Hematopoietic multipotent progenitor cell treated with erythropoietin and hydrocortisone succinate and interleukin-3 and kit ligand, for 8 days (in vitro differentiated cells): ENCODE measurements around the gene BACH2.
A peak's percentile ranks its signal among the peaks of the same experiment; 100 is the strongest.
"Not testable (repeated sequence)": the region's sequence is repeated elsewhere in the genome, so short reads cannot be mapped to it uniquely, and the experiment has no call there.

Source experiments
- DNase-seq: peaks from one replicate; pipeline ENCODE4 v3.0.0-alpha.2; 2015

Gene BACH2

GRCh38 chr6:90119618-90120017, 177.0 kb downstream of the BACH2 start:
- no peak for DNase-seq

DNA sequence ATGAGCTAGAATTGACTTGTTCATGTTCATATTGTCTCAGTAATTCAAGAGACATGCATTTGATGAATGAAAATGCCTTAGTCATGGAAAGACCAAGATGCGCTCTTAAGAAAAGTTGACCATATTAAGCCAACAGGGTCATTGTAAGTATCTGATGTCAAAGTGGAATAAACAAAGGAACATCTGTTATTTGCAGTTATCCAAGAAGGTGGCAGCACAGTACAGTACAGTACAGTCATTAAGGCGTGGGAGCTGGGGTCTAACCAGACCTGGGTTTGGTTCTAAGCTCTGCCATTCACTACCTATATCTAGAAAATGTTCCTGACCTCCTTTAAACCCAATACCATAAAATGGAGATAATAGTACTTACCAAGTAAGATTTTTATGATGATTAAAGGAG, 178.1 kb downstream of the BACH2 start:
- peak; percentile 20 for DNase-seq

GRCh38 chr6:90118069-90118468, 178.6 kb downstream of the BACH2 start:
- DNase-seq: no peak

GRCh38 chr6:90116126-90116525, 180.5 kb downstream of the BACH2 start:
- DNase-seq: not testable (repeated sequence)

- no peak for DNase-seq
Observed at GRCh38 chr6:90113389-90113788, 183.3 kb downstream of the BACH2 start.

- DNase-seq: no peak
Observed at GRCh38 chr6:90111387-90111786, 185.3 kb downstream of the BACH2 start.

- DNase-seq: no peak
Observed at GRCh38 chr6:90110971-90111370, 185.7 kb downstream of the BACH2 start.

GRCh38 chr6:90109141-90109540, 187.5 kb downstream of the BACH2 start:
- DNase-seq: no peak

GRCh38 chr6:90107771-90108282, 188.8 kb downstream of the BACH2 start:
- no peak for DNase-seq

- no peak for DNase-seq
Observed at GRCh38 chr6:90107371-90107770, 189.3 kb downstream of the BACH2 start.

DNA sequence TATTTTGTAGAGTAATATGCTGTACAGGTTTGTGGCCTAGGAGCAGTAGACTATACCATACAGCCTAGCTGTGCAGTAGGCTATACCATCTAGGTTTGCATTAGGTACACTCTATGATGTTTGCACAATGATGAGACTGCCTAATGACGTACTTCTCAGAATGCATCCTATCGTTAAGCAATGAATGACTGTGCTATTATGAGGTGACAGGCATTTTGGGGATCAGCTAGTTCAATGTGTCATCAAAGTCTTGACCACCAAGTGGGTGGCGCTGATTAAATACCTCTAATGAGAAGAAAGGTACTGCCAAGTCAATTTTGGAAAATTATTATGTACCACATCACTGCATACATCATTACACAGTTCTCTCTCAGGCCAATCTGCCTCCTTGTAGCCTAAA, 190.2 kb downstream of the BACH2 start:
- no peak for DNase-seq

DNA sequence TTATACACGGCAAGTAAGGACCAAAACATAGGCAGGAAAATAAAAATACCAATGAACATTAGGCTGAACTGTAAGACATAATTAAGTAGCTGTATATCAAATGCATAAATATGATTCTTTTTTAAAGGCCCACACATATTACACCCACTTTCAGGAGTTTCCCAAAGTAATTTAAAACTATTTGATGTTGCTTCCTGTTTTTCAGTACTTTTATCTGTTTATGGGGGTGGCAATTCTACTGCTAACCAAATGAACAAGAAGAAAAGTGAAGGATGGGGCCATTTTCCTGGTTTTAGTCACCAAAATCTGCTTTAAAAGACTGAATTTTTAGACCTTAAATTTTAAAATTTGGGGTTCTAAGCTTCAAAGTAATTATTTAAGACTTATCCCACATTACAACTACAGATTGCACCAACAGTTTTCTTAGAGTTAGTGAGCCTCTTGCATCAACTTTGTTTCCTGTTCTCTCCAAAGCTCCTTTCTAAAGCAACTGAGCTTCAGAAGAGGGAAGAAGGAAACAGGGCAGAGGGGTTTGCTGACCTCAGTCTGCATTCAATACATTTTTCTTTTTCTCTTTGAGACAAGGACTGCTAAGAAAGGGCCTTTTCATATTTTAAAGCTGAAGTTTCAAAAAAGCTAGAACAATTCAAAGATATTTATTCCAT, 191.0 kb downstream of the BACH2 start:
- DNase-seq: no peak

- no peak for DNase-seq
Observed at GRCh38 chr6:90103056-90103800, 193.4 kb downstream of the BACH2 start.

- DNase-seq: no peak
Observed at GRCh38 chr6:90101403-90101802, 195.2 kb downstream of the BACH2 start.

- no peak for DNase-seq
Observed at GRCh38 chr6:90100059-90100665, 196.5 kb downstream of the BACH2 start.

DNA sequence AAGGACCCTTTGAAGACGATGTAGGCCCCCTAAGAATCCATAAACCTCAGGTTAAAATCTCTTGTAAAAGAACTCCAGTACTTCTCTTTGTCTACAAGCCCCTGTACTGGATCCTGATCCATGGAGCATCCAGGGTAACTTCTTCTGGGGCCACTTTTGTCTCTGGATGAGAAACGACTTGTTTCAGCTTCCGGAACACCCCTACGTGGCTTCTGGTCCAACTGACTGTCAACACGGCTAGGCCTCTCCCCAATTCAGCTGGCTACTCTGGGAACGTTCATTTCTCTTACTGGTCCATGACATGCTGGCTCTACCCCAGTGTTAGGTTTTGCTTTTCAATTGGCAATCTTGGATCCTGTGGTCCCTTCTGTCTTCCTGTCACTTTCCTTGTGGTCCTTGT, 198.0 kb downstream of the BACH2 start:
- DNase-seq: no peak

- DNase-seq: no peak
Observed at GRCh38 chr6:90098001-90098531, 198.6 kb downstream of the BACH2 start.

- DNase-seq: no peak
Observed at GRCh38 chr6:90097356-90097755, 199.3 kb downstream of the BACH2 start.

DNA sequence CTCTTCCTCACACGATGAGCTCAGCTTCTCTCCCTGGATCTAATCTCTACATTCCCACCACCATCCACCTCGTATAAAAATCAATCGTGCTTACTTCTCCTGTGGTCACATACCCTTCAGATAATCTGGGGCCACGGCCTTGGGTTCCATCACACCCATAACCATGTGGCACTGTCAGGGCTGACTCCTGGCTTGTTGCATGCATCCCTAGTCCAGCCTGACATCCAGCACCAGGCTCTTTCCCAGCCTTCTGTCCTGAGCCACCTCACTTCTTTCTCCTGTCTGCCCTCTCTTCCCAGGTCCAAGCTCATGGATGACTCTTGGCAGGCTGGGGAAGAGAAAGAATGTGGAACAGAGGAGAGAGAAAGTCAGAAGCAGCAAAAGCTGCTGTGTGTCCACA, 199.8 kb downstream of the BACH2 start:
- no peak for DNase-seq

GRCh38 chr6:90095788-90096187, 200.9 kb downstream of the BACH2 start:
- DNase-seq: no peak

GRCh38 chr6:90095145-90095544, 201.5 kb downstream of the BACH2 start:
- no peak for DNase-seq

GRCh38 chr6:90093558-90094073, 203.0 kb downstream of the BACH2 start:
- no peak for DNase-seq

DNA sequence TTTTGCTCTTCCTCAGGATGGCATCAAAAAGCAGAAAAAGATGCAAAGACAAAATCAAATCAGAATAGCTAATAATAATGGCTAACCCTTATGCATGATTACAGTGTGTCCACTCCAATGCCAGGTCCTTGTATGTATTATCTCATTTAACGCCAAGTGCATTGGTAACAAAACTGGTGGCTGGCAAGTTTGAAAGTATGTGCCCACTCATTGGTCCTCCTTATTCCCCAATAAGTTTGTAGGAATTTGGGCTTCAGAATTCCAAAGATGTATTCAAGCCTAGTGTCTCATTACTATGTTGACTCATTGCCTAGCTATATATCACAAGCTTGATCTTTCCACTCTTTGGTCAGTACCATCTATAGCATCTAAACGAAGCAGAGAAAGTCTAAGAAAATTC, 205.8 kb downstream of the BACH2 start:
- no peak for DNase-seq

GRCh38 chr6:90088009-90088408, 208.6 kb downstream of the BACH2 start:
- no peak for DNase-seq
